Neural cell (in vitro differentiated cells): Measurements from ENCODE around the gene MLLT3. TPM values are rescaled to one million over a fixed set of nuclear protein-coding genes. Genes with fewer than 3 reads are reported as not detected.

Experiments
- H2AFZ ChIP-seq: fragments of 200-600, 300-800 bp; sonication (generic), shearing (Covaris generic); 2 replicates; pipeline ENCODE4 v1.6.0; 2014; ENCODE audit warnings: low read depth, mild to moderate bottlenecking, antibody characterized with exemption, low read length, moderate library complexity
- H3F3A ChIP-seq: fragments of 200-600 bp; shearing (Covaris generic); 2 replicates; pipeline ENCODE4 v1.6.1; 2016; ENCODE audit warnings: mild to moderate bottlenecking, moderate library complexity, mixed read lengths, antibody characterized with exemption, low read length; ENCODE audit not compliant: insufficient read depth, poor library complexity, severe bottlenecking
- H3K27ac ChIP-seq: fragments of 200-600, 300-800 bp; sonication (generic), shearing (Covaris generic); 2 replicates; pipeline ENCODE4 v1.5.1; 2014; ENCODE audit warnings: mild to moderate bottlenecking, low read length, moderate library complexity
- H3K27me3 ChIP-seq: fragments of 300-800, 200-600 bp; sonication (generic), shearing (Covaris generic); 2 replicates; pipeline ENCODE4 v1.6.0; 2014; ENCODE audit warnings: mild to moderate bottlenecking, low read depth, low read length, moderate library complexity; ENCODE audit not compliant: insufficient read depth
- H3K36me3 ChIP-seq: fragments of 300-800, 200-600 bp; sonication (generic), shearing (Covaris generic); 2 replicates; pipeline ENCODE4 v1.5.1; 2014; ENCODE audit warnings: mild to moderate bottlenecking, antibody characterized with exemption, low read length, moderate library complexity; ENCODE audit not compliant: insufficient read depth
- H3K4me2 ChIP-seq: fragments of 300-800, 200-600 bp; sonication (generic), shearing (Covaris generic); 2 replicates; pipeline ENCODE4 v1.6.0; 2014; ENCODE audit warnings: mild to moderate bottlenecking, low read length
- H3K4me3 ChIP-seq: fragments of 300-800, 200-600 bp; sonication (generic), shearing (Covaris generic); 2 replicates; pipeline ENCODE4 v1.5.1; 2014; ENCODE audit warnings: mild to moderate bottlenecking, low read length, moderate library complexity
- H3K79me2 ChIP-seq: fragments of 200-600 bp; shearing (Covaris generic); replicated peaks from 2 replicates; pipeline ENCODE4 v1.6.0; 2014; ENCODE audit warnings: mild to moderate bottlenecking, low read length, moderate library complexity; ENCODE audit not compliant: insufficient read depth
- H3K9ac ChIP-seq: fragments of 300-800, 200-600 bp; sonication (generic), shearing (Covaris generic); 2 replicates; pipeline ENCODE4 v1.6.1; 2016; ENCODE audit warnings: mild to moderate bottlenecking, low read length, mixed read lengths
- H3K9me2 ChIP-seq: fragments of 200-600 bp; shearing (Covaris generic); 2 replicates; pipeline ENCODE4 v1.6.1; 2016; ENCODE audit warnings: mild to moderate bottlenecking, low read length, mixed read lengths; ENCODE audit not compliant: insufficient read depth
- H3K9me3 ChIP-seq: fragments of 200-600, 300-800 bp; sonication (generic), shearing (Covaris generic); 2 replicates; pipeline ENCODE4 v1.6.1; 2016; ENCODE audit warnings: mild to moderate bottlenecking, mixed run types, low read length, moderate library complexity, mixed read lengths
- H4K20me1 ChIP-seq: fragments of 200-600 bp; shearing (Covaris generic); 2 replicates; pipeline ENCODE4 v1.6.1; 2016; ENCODE audit warnings: mild to moderate bottlenecking, mixed run types; ENCODE audit not compliant: insufficient read depth
- CTCF ChIP-seq: fragments of 450-650 bp; IDR thresholded peaks from 2 replicates; pipeline ENCODE4 v1.5.1; 2014; ENCODE audit warnings: antibody characterized with exemption, mild to moderate bottlenecking, moderate library complexity; ENCODE audit not compliant: poor library complexity, severe bottlenecking
- EP300 ChIP-seq: fragments of 450-650 bp; conservative IDR thresholded peaks from 2 replicates; pipeline ENCODE4 v1.6.1; 2014; ENCODE audit warnings: antibody characterized with exemption, mild to moderate bottlenecking, moderate library complexity; ENCODE audit not compliant: poor library complexity, severe bottlenecking
- EZH2 ChIP-seq: fragments of 200-600, 300-800 bp; shearing (Covaris generic), sonication (generic); IDR thresholded peaks from 2 replicates; pipeline ENCODE4 v1.6.1; 2014; ENCODE audit warnings: antibody characterized with exemption, low read length, borderline replicate concordance, mild to moderate bottlenecking; ENCODE audit not compliant: insufficient read depth, poor library complexity, severe bottlenecking
- MXI1 ChIP-seq: fragments of 450-650 bp; conservative IDR thresholded peaks from 2 replicates; pipeline ENCODE4 v1.6.1; 2014; ENCODE audit warnings: antibody characterized with exemption, mild to moderate bottlenecking; ENCODE audit not compliant: poor library complexity, severe bottlenecking
- POLR2AphosphoS5 ChIP-seq: IDR thresholded peaks from 2 replicates; pipeline ENCODE4 v1.6.1; 2012
- RAD21 ChIP-seq: fragments of 450-650 bp; conservative IDR thresholded peaks from 2 replicates; pipeline ENCODE4 v1.6.1; 2014; ENCODE audit warnings: antibody characterized with exemption, mild to moderate bottlenecking, moderate library complexity
- REST ChIP-seq: IDR thresholded peaks from 2 replicates; pipeline ENCODE4 v1.6.1; 2012; ENCODE audit warnings: borderline replicate concordance
- SMC3 ChIP-seq: fragments of 450-650 bp; conservative IDR thresholded peaks from 2 replicates; pipeline ENCODE4 v1.6.1; 2014; ENCODE audit warnings: antibody characterized with exemption, mild to moderate bottlenecking, moderate library complexity; ENCODE audit not compliant: poor library complexity
- TAF1 ChIP-seq: IDR thresholded peaks from 2 replicates; pipeline ENCODE4 v1.6.1; 2012; ENCODE audit warnings: low read depth
- polyA plus RNA-seq: library from polyadenylated mRNA; depleted of rRNA; stranded (reverse); fragments of >200 nt; gene quantifications from 2 replicates; pipeline ENCODE4 v1.2.3, GENCODE V29; 2014

MLLT3 gene
- polyA plus RNA-seq, 1 donor from 2014 or later = 61.5 TPM

- H3K79me2 ChIP-seq = peaks cover 49% of the 10 kb centered on the region
- no peak overlapping the region for H3K4me2 ChIP-seq
- no peaks in the 10 kb centered on the region for H3K27me3 ChIP-seq
These were observed 122.2 kb downstream of the MLLT3 start for GRCh38 chr9:20500101-20500500.

GRCh38 chr9:20499013-20499412 lies 123.3 kb downstream of the MLLT3 start:
- no peaks in the 10 kb centered on the region for H3K9me3 ChIP-seq
- no peaks in the 10 kb centered on the region for H3K9me2 ChIP-seq
- peaks cover 49% of the 10 kb centered on the region for H3K79me2 ChIP-seq
- no peaks in the 10 kb centered on the region for H3K36me3 ChIP-seq
- H3F3A ChIP-seq = no peaks in the 10 kb centered on the region
- no peak overlapping the region for H2AFZ ChIP-seq
- H4K20me1 ChIP-seq = peaks cover 3% of the 10 kb centered on the region
- H3K4me3 ChIP-seq = no peak overlapping the region
- H3K27me3 ChIP-seq = no peaks in the 10 kb centered on the region
- no peak overlapping the region for H3K9ac ChIP-seq
- no peak overlapping the region for H3K27ac ChIP-seq
- H3K4me2 ChIP-seq = no peak overlapping the region
- TF ChIP-seq CTCF = no peak
- TF ChIP-seq EP300 = no peak
- TF ChIP-seq RAD21 = no peak
- TF ChIP-seq POLR2AphosphoS5 = no peak
- no peak for TF ChIP-seq SMC3
- TF ChIP-seq EZH2 = no peak
- no peak for TF ChIP-seq TAF1

More at GRCh38 chr9:20500101-20500500, 122.2 kb downstream of the MLLT3 start:
- Histone ChIP-seq H3K9me2 (no peaks in the 10 kb centered on the region), H3K36me3 (no peaks in the 10 kb centered on the region), H3K27ac (no peak overlapping the region), H3K9me3 (no peaks in the 10 kb centered on the region), H3F3A (no peaks in the 10 kb centered on the region), H3K9ac (no peak overlapping the region), H4K20me1 (peaks cover 3% of the 10 kb centered on the region), H3K4me3 (no peak overlapping the region), H2AFZ (no peak overlapping the region)
- TF ChIP-seq EZH2 (no peak), REST (no peak), SMC3 (no peak), CTCF (no peak), EP300 (no peak), MXI1 (no peak), RAD21 (no peak), TAF1 (no peak), POLR2AphosphoS5 (no peak)
